ENCODE results near the gene KIAA0040. TPM values are rescaled to one million over a fixed set of nuclear protein-coding genes. Genes with fewer than 3 reads are reported as not detected.

KIAA0040 gene
- total RNA-seq, 1 experiment from 2014 or later, result 5.0 TPM

DNA sequence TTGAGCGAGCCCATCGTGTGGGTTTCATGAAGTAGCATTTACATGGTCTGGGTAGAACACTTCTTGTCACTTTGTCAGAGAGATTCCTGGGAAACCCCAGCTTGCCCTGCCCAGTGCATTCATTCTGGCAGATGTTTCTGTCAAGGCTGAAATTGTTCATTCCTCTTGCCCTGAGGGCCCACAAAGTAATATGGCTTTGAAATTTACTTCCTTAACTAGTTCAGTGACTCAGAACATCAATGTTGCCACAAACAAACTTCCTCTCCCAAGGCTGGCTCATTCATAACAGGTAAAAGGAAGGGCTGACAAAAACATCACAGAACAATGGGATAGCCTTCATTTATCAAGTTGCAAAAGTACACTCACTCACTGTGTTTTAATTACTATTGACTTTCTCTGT lies 5.0 kb upstream of the KIAA0040 start:
- H3K79me1 ChIP-seq (ENCODE audit: insufficient read depth, low read depth, low read length, poor library complexity, severe bottlenecking), result no peaks in the 10 kb centered on the region
- H2BK15ac ChIP-seq (ENCODE audit: low read depth, low read length), result no peak overlapping the region
- H3K79me2 ChIP-seq (ENCODE audit: insufficient read depth, low read length), result no peaks in the 10 kb centered on the region
- no peak overlapping the region for H2BK120ac ChIP-seq (ENCODE audit: low read depth, low read length, poor library complexity, severe bottlenecking)
- H3K18ac ChIP-seq (ENCODE audit: insufficient read length, low read depth, low read length), result no peak overlapping the region
- H2BK20ac ChIP-seq (ENCODE audit: low read depth, low read length, poor library complexity, severe bottlenecking), result no peak overlapping the region
- no peak overlapping the region for H2BK12ac ChIP-seq (ENCODE audit: insufficient read length, low read depth, low read length)
- Mint-ChIP-seq H3K27me3 (ENCODE audit: low read depth) (peaks cover 30% of the 10 kb centered on the region), H3K4me3 (no peak overlapping the region), H3K9me3 (no peaks in the 10 kb centered on the region), H3K4me1 (peaks cover 6 to 8% of the 10 kb centered on the region in 2 experiments; a peak in 2 of 4 replicates), H3K27ac (no peak overlapping the region), H3K36me3 (ENCODE audit: insufficient read depth in 1 of 3, low read depth in 3 of 3) (no peaks in the 10 kb centered on the region)
- no peaks in the 10 kb centered on the region for H3K9me3 ChIP-seq (ENCODE audit: control insufficient read depth, low read depth, low read length)
- no peak overlapping the region for H3K56ac ChIP-seq (ENCODE audit: insufficient read length, low read depth, low read length)
- H3K27me3 ChIP-seq (ENCODE audit: insufficient read depth, low read length), result peaks cover 2% of the 10 kb centered on the region; the same call in 1 of the 2 replicates
- no peak overlapping the region for H2BK5ac ChIP-seq (ENCODE audit: insufficient read length, low read length)
- H3K4me2 ChIP-seq (ENCODE audit: insufficient read depth, insufficient read length, low read length), result no peak overlapping the region
- no peaks in the 10 kb centered on the region for H3K4me1 ChIP-seq (ENCODE audit: insufficient read depth, low read length)
- TF ChIP-seq, protein P1, sequence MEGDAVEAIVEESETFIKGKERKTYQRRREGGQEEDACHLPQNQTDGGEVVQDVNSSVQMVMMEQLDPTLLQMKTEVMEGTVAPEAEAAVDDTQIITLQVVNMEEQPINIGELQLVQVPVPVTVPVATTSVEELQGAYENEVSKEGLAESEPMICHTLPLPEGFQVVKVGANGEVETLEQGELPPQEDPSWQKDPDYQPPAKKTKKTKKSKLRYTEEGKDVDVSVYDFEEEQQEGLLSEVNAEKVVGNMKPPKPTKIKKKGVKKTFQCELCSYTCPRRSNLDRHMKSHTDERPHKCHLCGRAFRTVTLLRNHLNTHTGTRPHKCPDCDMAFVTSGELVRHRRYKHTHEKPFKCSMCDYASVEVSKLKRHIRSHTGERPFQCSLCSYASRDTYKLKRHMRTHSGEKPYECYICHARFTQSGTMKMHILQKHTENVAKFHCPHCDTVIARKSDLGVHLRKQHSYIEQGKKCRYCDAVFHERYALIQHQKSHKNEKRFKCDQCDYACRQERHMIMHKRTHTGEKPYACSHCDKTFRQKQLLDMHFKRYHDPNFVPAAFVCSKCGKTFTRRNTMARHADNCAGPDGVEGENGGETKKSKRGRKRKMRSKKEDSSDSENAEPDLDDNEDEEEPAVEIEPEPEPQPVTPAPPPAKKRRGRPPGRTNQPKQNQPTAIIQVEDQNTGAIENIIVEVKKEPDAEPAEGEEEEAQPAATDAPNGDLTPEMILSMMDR (conservative IDR thresholded peaks at IDR 0.05), result no peak
- no peak overlapping the region for H4K91ac ChIP-seq (ENCODE audit: insufficient read length, low read depth, low read length)
- no peak overlapping the region for H3T11ph ChIP-seq (ENCODE audit: low read length)
- no peak overlapping the region for H2AFZ ChIP-seq (ENCODE audit: low read length)
- no peak overlapping the region for H3K27ac ChIP-seq (ENCODE audit: insufficient read length, low read depth, low read length)
- no peak overlapping the region for H3K23ac ChIP-seq (ENCODE audit: insufficient read length, low read depth, low read length)
- H3K9ac ChIP-seq (ENCODE audit: extremely low read depth, insufficient read length, low read length), result no peak overlapping the region
- no peak overlapping the region for H4K8ac ChIP-seq (replicated peaks; ENCODE audit: insufficient read length, low read depth, low read length)
- DNase-seq, result no peak
- H3K23me2 ChIP-seq (ENCODE audit: insufficient read length, low read depth, low read length, poor library complexity, severe bottlenecking), result peaks cover 8% of the 10 kb centered on the region
- no peak overlapping the region for H2AK5ac ChIP-seq (ENCODE audit: insufficient read length, low read length)
- H4K20me1 ChIP-seq (ENCODE audit: control insufficient read depth, insufficient read depth, insufficient read length), result no peaks in the 10 kb centered on the region
- no peak overlapping the region for H4K5ac ChIP-seq (ENCODE audit: insufficient read length, low read depth, low read length)
- WGBS (ENCODE audit: extremely low coverage, insufficient read length, low lambda C conversion rate), result no CpG with 5 or more reads among the region's 2 CpGs
- H3K14ac ChIP-seq (ENCODE audit: insufficient read depth, low read length), result no peak overlapping the region
- no peak overlapping the region for H3K4ac ChIP-seq (ENCODE audit: low read depth, low read length)

All from H9 (cell line).